ENCODE measurements around the gene PSEN2.

The PSEN2 gene

GRCh38 chr1:226887006-226887405, 16.6 kb downstream of the PSEN2 start:
- DNase-seq: no peak

GRCh38 chr1:226888021-226888420, 17.6 kb downstream of the PSEN2 start:
- DNase-seq: no peak

DNA sequence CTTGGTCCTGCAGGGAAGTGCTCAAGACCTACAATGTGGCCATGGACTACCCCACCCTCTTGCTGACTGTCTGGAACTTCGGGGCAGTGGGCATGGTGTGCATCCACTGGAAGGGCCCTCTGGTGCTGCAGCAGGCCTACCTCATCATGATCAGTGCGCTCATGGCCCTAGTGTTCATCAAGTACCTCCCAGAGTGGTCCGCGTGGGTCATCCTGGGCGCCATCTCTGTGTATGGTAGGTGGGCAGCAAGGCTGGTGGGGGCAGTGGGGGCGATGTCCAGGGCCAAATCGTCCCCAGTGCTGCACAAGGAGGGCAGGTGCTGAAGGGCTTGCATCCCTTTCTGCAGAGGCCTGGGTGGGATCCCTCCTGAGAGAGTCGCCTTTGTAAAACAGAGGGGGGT, 18.4 kb downstream of the PSEN2 start:
- no peak for DNase-seq

- no peak for DNase-seq
Observed at GRCh38 chr1:226889616-226890330, 19.4 kb downstream of the PSEN2 start.

- no peak for DNase-seq
Observed at GRCh38 chr1:226890331-226891108, 20.1 kb downstream of the PSEN2 start.

- DNase-seq: no peak
Observed at GRCh38 chr1:226891346-226891745, 20.9 kb downstream of the PSEN2 start.

GRCh38 chr1:226891846-226892523, 21.6 kb downstream of the PSEN2 start:
- no peak for DNase-seq

- no peak for DNase-seq
Observed at GRCh38 chr1:226892524-226892875, 22.1 kb downstream of the PSEN2 start.

DNA sequence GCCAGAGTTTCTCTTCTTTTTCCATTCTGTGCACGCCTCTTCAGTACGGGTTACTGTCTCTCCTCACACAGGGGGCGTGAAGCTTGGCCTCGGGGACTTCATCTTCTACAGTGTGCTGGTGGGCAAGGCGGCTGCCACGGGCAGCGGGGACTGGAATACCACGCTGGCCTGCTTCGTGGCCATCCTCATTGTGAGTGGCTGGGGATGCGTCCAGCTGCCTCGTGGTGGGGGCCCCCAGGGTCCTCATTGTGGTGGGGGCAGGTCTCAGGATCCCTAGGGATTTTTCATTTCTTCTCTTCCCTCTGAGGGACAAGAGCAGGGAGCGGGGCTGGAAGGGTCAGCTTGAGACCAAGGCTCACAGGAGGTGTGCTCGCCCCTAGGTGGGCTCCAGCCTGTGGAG, 23.5 kb downstream of the PSEN2 start:
- DNase-seq: no peak

GRCh38 chr1:226894826-226895225, 24.4 kb downstream of the PSEN2 start:
- DNase-seq: no peak

GRCh38 chr1:226895644-226896043, 25.2 kb downstream of the PSEN2 start:
- DNase-seq: no peak

GRCh38 chr1:226898246-226898645, 27.8 kb downstream of the PSEN2 start:
- no peak for DNase-seq

GRCh38 chr1:226901421-226901820, 31.0 kb downstream of the PSEN2 start:
- DNase-seq: no peak

DNA sequence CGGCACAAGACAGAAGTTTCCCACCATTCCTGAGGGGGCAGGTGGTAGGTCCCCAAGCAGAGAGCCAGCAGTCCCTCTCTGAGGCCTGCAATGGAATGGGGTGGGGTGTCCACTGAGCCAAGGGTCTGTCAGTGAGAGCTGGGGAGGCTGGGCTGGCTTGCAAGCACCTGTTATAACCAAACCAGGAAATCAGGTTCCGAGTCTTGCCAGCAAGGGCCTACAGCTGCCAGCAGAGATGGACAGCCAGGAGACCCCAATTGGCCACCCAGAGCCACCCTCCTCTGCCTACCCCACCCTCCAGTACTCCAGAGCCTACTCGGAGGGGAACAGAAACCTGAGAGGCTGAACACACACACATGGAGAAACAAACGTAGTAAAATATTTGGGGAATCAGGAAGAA, 32.2 kb downstream of the PSEN2 start:
- no peak for DNase-seq

DNA sequence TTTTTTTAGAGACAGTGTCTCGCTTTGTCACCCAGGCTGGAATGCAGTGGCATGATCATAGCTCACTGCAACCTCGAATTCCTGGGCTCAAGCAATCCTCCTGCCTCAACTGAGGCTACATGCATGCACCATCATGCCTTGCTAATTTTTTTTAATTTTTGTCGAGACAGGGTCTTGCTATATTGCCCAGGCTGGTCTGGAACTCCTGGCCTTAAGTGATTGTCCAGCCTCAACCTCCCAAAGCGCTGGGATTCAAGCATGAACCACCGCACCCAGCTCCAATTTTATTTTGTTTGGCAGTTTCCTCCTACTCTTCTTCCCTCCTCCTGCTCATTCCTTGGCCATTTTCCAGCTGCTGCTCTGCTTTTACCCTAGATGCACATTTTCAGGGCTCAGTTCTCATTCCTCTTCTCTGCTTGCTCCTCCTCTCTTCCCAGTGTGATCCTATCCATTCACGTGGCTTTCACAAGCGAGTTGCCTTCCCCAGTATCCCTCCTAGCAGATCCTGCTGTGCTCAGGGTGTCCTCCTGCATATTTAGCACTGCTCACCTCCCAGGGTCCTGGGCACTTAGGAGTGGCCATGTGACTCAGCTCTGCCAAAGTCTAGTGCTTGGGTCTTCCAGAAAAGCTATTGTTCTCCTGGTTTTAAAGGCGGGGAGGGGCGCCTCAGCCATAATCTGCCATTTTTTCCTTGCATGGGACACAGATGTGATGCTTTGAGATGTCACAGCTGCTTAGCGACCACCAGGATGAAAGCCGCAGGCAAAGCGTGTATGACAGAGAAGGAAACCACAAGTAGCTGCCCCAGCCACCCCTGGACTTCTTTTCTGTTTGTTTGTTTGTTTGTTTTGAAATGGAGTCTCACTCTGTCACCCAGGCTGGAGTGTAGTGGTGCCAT, 33.7 kb downstream of the PSEN2 start:
- no peak for DNase-seq

DNA sequence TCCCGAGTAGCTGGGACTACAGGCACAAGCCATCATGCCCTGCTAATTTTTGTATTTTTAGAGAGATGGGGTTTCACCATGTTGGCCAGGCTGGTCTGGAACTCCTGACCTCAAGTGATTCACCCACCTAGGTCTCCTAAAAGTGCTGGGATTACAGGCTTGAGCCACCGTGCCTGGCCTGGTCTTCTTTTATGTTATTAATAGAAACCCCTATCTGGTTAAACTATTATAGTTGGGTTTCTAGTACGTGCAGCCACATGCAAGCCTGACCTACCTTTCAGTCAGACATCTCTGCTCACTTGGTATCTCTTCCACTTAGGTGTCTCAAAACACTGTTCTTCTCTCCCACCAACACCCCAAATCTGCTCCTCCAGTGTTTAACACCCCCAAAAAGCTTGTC, 34.4 kb downstream of the PSEN2 start:
- no peak for DNase-seq

- no peak for DNase-seq
Observed at GRCh38 chr1:226908419-226908818, 38.0 kb downstream of the PSEN2 start.

DNA sequence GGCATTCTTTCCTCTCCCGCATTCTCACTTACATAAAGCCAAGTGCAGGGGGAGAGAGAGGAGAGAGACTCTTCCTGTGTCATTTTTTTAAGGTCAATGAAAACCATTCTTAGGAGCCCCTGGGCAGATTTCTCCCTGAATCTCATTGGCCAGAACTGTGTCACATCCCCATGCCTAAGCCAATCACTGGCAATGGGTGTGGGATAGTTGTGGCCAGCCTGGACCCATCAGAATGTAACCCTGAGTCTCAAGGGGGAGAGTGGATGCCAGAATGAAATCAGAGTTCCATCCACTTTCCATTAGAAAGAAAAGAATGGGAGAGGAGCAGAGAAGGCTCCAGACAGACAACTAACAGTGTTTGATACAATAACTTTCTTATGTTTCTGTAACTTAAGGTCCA, 38.5 kb downstream of the PSEN2 start:
- no peak for DNase-seq

DNA sequence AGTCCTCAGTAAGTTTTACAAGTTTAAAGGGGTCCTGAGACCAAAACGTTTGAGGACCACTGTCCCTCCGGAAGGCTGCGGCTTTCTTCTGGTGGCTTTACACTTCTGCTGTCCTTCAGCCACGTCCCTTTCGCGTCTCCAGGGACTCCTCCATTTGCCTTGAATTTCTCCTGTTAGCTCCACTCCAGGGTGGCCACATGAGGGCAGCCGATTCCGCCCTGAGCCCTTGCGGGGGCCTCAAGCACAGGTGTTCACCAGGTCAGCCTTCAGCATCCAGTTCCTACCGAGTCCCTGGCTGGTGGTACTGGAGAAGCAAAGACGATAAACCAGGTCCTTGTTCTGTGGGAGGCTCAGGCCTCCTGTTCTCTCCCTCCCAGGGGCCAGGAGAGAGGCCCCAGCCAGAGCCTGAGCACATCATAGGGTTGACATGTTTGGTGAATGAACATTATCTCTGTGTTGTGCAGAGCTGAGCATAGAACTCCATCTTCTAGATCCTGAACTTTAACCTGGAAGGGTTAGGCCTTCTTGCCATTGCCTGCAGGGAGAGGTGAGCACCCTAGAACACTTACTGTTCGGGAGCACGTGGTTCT, 42.3 kb downstream of the PSEN2 start:
- peak; percentile 75 for DNase-seq

DNA sequence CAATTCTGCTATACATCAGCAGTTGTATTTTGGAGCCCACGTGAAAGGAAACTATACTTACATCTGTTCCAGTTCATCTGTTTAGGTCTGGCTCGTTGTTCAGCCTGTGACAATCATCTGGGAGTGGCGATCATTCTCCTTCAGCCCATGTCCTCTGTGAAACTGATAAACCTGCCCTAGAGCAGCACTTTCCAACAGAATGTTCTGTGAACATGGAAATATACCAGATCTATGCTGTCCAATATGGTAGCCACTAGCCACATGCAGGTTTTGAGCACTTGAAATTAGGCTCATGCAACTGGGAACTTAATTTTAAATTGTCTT, 45.2 kb downstream of the PSEN2 start:
- peak; percentile 79 for DNase-seq

DNA sequence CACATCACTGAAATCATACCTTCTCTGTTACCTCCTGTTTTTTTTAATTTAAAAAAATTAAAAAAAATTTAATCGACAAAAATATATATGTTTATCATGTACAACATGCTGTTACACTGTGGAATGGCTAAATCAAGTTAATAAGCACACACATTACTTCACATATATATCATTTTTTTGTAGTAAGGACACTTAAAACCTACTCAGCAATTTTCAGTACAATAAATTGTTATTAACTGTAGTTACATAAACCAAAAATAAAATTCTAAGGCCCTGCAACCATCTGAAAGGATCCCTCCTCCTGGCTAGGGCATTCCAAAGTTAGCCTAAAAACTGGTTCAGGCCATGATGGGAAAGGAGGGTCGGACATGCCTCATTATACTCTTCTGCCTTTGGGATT, 46.1 kb downstream of the PSEN2 start:
- no peak for DNase-seq

GRCh38 chr1:226919587-226919986, 49.2 kb downstream of the PSEN2 start:
- no peak for DNase-seq

- no peak for DNase-seq
Observed at GRCh38 chr1:226919995-226920394, 49.6 kb downstream of the PSEN2 start.
